Measurements from ENCODE around the gene CCNB1.
"Not testable (repeated sequence)": the region's sequence is repeated elsewhere in the genome, so short reads cannot be mapped to it uniquely, and the experiment has no call there.

Gene CCNB1

DNA sequence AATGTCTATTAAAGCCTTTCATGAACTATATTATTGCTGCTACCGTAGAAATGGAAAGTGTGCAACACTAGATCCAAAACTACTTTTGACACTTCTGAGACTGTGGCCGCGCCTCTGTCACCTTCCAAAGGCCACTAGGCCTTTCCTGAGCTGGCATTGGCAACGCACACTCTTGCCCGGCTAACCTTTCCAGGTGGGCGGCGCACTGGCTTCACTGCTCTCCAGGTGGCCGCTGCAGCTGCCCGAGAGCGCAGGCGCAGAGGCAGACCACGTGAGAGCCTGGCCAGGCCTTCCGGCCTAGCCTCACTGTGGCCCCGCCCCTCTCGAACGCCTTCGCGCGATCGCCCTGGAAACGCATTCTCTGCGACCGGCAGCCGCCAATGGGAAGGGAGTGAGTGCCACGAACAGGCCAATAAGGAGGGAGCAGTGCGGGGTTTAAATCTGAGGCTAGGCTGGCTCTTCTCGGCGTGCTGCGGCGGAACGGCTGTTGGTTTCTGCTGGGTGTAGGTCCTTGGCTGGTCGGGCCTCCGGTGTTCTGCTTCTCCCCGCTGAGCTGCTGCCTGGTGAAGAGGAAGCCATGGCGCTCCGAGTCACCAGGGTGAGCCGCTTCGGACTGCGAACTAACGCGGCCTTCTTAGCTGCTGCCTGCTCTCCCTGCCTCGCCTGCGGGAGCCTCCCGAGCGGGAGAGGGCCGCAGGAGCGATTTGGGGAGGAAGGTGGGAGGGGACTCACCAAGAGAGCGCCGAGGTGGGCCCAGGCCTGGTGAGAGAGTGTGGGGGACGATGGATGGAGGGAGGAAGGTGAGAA is at the start of gene CCNB1:
CCNB1 (plus strand) TSS at position 465 of the 807 bp plus-strand sequence; CDS start at position 578, 113 bp downstream.
- DNase-seq (ENCODE audit: low read depth, low spot score): peak; percentile 91

DNA sequence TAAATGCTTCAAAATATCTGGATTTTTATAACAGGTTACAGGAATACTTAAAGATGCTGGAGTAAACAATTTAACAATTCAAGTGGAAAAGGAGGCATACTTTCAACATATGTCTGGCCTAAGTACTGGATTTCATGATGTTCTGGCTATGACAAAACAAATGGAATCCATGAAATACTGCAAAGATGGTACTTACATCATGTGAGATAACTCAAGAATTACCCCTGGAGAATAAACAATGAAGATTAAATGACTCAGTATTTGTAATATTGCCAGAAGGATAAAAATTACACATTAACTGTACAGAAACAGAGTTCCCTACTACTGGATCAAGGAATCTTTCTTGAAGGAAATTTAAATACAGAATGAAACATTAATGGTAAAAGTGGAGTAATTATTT is 37.5 kb upstream of the CCNB1 start:
- no peak for DNase-seq (ENCODE audit: low read depth, low spot score)

DNA sequence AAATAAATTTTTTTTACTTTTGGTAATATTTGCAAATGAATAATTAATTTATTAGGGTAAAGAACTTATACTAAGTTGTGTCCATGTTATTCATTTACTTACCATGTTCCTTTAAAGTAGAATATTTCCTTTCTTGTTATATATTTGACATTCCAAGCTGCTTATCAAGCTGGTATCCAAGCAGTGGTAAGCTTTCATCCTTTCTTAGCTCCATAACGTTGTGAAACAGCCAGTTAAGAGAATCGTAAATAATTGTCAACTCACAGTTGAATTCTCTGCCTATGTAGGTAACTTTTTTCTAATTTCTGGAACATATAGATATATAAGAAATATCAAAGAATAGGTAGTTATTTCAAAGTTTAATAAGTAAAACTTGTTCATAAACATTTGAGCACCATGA is 36.7 kb upstream of the CCNB1 start:
- DNase-seq (ENCODE audit: low read depth, low spot score): no peak

DNA sequence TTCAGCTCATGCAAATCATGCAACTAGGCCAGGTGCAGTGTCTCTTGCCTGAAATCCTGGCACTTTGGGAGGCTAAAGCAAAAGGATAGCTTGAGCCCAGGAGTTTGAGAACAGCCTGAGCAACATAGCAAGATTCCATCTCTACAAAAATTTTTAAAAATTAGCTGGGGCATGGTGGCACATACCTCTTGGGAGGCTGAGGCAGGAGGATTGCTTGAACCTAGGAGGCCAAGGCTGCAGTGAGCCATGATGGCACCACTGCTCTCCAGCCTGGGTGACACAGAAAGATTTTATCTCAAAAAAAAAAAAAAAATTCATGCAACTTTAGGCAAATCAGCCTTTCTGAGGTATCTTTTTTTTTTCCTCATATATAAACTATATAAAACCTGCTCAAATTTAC is 35.6 kb upstream of the CCNB1 start:
- no peak for DNase-seq (ENCODE audit: low read depth, low spot score)

DNA sequence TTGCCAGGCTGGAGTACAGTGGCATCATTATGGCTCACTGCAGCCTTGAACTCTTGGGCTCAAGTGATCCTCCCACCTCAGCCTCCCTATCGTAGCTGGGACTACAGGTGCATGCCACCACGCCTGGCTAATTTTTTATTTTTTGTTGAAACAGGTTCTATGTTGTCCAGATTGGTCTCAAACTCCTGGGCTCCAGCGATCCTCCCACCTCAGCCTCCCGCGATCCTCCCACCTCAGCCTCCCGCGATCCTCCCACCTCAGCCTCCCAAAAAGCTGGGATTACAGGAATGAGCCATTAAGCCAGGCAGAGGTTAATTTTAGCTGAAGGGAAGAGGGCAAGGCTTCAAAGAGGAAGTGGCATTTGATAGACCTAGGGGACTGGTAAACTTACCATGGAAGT is 32.8 kb upstream of the CCNB1 start:
- no peak for DNase-seq (ENCODE audit: low read depth, low spot score)

DNA sequence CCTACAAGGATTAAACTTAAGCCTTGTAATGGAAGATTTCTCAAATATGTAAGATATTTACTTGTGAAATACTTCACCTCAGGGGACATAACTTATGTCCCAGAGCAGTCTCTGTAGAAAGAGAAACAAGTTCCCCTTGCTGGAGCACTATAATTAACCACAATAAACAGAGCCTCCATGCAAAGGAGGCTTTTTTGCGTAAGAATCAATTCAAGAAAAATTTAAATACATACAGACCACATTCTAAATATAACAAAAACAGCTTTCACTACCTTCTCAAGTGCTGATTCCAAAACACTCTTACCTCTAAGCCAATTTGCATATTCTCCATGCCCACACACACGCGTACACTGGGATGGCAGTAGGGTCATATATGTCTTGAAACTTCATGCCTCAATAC is 30.7 kb upstream of the CCNB1 start:
- DNase-seq (ENCODE audit: low read depth, low spot score): no peak

DNA sequence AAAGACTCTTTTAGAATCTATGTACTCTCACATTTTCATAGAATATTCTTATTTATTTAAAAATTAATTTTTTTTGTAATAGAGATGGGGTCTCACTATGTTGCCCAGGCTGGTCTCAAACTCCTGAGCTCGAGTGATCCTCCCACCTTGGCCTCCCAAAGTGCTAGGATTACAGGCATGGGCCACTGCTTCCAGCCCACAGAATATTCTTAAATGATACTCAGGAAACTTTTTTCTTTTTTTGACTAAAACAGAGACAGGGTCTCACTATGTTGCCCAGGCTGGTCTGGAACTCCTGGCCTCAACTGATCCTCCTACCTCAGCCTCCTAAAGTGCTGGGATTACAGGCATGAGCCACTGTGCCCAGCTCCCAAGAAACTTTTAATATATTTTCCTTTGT is 29.7 kb upstream of the CCNB1 start:
- DNase-seq (ENCODE audit: low read depth, low spot score): not testable (repeated sequence)

DNA sequence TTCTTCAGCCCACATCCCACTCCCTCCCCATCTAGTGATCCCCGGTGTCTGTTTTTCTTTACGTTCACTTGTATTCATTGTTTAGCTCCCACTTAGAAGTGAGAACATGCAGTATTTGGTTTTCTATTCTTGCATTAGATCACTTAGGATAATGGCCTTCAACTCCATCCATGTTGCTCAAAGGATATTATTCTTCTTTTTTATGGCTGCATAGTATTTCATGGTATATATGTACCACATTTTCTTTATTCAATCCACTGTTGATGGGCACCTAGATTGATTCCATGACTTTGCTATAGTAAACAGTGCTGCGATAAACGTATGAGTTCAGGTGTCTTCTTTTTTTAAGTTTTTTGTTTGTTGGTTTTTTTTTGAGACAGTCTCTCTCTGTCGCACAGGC is 29.1 kb upstream of the CCNB1 start:
- no peak for DNase-seq (ENCODE audit: low read depth, low spot score)

DNA sequence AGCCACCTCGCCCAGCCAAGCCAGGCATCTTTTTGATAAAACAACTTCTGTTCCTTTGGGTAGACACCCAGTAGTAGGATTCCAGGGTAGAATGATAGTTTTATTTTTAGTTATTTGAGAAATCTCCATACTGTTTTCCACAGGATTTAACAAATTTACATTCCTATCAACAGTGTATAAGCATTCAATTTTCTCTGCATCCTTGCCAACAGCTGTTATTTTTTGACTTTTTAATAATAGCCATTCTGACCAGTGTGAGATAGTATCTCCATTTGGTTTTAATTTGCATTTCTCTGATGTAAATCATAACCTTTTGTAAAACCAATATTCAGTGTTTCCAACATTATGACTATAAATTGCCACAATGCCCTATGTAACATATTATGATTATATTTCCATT is 28.2 kb upstream of the CCNB1 start:
- no peak for DNase-seq (ENCODE audit: low read depth, low spot score)

DNA sequence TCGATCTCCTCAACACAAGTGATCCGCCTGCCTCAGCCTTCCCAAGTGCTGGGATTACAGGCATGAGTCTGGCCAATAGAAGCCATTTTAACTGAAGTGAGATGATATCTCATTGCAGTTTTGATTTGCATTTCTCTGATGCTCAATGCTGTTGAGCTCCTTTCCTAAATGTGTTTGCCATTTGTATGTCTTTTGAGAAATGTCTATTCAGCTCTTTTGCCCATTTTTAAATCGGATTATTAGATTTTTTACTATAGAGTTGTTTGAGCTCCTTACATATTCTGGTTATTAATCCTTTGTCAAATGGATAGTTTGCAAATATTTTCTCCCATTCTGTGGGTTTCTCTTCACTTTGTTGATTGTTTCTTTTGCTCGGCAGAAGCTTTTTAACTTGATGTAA is 26.7 kb upstream of the CCNB1 start:
- not testable (repeated sequence) for DNase-seq (ENCODE audit: low read depth, low spot score)

DNA sequence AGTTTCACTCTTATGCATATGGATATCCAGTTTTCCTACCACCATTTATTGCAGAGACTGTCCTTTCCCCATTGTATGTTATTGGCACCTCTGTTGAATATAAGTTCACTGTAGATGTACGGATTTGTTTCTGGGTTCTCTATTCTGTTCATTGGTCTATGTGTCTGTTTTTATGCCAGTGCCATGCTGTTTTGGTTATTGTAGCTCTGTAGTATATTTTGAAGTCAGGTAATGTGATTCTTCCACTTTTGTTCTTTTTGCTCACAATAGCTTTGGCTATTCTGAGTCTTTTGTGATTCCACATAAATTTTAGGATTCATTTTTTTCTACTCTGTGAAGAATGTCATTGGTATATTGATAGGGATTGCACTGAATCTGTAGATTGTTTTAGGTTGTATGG is 26.1 kb upstream of the CCNB1 start:
- no peak for DNase-seq (ENCODE audit: low read depth, low spot score)

DNA sequence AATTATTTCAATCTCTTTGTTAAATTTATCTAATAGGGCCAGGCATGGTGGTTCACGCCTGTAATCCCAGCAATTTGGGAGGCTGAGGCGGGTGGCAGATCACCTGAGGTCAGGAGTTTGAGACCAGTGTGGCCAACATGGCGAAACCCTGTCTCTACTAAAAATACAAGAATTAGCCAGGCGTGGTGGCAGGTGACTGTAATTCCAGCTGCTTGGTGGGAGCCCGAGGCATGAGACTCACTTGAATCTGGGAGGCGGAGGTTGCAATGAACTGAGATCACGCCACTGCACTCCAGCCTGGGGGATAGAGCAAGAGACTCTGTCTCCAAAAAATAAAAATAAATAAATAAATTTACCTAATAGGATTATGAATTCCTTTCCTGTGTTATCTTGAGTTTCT is 18.4 kb upstream of the CCNB1 start:
- DNase-seq (ENCODE audit: low read depth, low spot score): not testable (repeated sequence)

DNA sequence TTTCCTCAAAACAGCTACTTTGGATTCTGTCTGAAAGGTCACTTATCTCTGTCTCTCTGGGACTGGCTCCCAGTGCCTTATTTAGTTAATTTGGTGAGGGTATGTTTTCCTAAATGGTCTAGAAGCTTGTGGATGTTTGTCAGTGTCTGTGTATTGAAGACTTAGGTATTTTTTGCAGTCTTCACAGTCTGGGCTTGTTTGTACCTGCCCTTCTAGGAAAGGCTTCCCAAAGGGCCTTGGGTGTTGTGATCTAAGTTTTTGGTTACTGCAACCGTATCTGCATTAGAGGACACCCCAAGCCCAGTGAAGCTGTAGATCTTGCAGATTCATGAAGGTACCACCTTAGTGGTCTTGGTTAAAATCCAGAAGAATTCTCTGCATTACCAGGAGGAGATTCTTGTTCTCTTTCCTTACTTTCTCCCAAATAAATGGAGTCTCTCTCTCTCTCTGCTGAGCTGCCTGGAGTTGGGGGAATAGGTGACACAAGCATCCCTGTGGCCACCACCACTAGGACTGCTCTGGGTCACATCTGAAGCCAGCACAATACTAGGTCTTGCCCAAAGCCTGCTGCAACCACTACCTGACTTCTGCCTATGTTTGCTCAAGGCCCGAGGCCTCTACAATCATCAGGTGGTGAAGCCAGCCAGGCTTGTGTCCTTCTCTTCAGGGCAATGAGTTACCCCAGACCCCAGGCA is 17.8 kb upstream of the CCNB1 start:
- DNase-seq (ENCODE audit: low read depth, low spot score): no peak

DNA sequence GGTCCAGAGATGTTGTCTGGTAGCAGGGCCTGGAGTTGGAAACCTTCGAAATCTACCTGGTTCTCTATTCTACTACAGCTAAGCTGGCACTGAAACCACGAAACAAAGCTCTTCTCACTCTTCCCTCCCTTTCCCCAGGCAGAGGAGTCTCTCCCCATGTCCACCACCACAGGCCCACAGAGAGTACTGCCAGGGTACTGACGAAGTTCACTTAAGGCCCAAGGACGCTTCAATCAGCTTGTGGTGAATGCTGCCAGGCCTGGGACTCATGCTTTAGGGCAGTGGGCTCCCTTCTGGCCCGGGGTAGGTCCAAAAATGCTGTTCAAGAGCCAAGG is 17.3 kb upstream of the CCNB1 start:
- no peak for DNase-seq (ENCODE audit: low read depth, low spot score)

DNA sequence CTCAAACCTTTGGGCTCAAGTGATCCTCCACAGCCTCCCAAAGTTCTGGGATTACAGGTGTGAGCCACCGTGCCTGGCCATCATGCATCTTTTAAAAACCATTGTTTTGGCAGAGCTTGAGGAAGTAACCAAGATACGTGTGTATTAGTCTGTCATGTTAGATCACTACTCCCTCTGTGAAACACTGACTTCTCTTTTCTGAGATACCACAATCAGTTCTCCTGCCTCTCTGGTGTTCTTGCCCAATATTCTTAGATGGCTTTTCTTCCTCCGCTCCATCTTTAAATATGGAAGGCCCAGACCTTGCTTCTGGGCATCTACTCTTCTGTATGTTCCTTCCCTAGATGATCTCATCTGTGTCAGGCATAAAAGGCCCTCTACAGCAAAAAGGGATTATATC is 14.2 kb upstream of the CCNB1 start:
- DNase-seq (ENCODE audit: low read depth, low spot score): no peak

DNA sequence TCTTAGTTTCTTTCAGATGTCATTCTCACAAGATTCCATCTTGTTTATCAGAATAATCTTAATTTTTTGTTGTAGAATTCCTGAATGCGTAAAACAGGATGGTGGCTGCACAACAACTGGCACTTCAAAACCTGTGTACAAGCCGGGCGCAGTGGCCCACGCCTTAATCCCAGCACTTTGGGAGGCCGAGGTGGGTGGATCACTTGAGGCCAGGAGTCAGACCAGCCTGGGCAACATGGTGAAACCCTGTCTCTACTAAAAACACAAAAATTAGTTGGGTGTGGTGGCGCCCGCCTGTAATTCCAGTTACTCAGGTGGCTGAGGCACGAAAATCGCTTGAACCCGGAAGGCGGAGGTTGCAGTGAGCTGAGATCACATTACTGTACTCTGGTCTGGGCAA is 10.5 kb upstream of the CCNB1 start:
- no peak for DNase-seq (ENCODE audit: low read depth, low spot score)

DNA sequence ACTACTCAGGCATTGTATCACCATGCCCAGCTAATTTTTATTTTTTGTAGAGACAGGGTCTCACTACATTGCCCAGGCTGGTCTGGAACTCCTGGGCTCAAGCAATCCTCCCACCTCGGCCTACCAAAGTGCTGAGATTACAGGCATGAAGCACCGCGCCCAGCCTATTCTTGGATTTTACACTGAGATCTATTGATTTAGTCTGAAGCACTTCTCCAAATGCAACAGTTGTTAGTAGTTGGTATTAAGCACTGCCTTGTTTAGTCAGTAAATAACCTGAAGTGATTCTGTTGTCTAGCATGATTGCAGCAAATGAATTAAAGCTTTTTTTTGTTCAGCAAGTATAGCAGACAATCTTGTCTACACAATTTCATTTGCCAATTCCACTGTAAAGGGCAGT is 8.9 kb upstream of the CCNB1 start:
- DNase-seq (ENCODE audit: low read depth, low spot score): no peak

DNA sequence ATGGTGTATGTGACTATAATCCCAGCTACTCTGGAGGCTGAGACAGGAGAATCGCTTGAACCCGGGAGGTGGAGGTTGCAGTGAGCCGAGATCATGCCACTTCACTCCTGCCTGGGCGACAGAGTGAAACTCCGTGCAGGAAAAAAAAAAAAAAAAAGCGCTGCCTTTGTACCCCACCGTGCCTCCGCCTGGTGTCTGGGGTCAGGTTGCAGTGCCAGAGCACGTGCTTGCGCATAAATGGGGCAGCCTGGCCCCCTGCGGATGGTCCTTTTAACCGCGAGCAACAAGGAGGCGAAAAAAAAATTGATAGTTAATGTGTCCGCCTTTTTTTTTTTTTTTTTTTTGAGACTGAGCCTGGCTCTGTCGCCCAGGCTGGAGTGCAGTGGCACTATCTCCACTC is 6.3 kb upstream of the CCNB1 start:
- DNase-seq (ENCODE audit: low read depth, low spot score): no peak

DNA sequence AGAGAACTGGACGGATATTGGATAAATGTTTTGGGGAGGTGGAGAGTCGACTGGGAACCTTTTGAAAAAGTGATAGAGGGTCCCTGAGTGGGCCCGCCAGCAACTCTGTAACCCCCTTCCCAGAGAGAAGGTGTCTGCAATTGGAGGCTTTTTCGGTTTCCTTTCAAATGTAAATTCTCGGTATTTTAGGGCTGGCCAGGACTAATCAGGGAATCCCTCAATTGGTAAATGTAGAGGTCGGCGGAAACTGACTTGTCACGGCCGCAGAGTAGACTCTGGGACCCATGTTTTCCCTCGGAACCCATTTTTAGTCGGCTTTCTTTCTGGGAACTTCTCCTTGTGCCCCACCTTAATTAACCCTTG is 524 bp downstream of the CCNB1 start:
- no peak for DNase-seq (ENCODE audit: low read depth, low spot score)

DNA sequence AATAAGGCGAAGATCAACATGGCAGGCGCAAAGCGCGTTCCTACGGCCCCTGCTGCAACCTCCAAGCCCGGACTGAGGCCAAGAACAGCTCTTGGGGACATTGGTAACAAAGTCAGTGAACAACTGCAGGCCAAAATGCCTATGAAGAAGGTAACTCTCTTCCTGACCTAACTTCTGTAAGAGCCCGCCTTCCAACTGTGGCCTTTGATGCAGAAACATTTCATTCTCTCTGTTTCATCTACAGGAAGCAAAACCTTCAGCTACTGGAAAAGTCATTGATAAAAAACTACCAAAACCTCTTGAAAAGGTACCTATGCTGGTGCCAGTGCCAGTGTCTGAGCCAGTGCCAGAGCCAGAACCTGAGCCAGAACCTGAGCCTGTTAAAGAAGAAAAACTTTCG is 979 bp downstream of the CCNB1 start:
- no peak for DNase-seq (ENCODE audit: low read depth, low spot score)

DNA sequence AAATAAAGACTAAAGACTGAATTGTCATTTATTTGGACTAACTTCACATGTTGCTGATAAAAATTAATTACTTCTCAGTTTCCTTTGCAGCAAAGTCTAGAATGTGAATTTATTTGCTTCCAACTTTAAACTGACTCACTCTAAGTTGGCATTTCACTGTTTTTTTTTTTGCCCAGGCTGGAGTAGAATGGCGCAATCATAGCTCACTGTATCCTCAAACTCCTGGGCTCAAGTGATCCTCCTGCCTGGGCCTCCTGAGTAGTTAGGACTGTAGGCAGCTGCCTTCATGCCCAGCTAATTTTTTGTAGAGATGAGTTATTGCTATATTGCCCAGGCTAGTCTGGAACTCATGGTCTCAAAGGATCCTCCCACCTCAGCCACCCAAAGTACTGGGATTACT is 3.5 kb downstream of the CCNB1 start:
- no peak for DNase-seq (ENCODE audit: low read depth, low spot score)

DNA sequence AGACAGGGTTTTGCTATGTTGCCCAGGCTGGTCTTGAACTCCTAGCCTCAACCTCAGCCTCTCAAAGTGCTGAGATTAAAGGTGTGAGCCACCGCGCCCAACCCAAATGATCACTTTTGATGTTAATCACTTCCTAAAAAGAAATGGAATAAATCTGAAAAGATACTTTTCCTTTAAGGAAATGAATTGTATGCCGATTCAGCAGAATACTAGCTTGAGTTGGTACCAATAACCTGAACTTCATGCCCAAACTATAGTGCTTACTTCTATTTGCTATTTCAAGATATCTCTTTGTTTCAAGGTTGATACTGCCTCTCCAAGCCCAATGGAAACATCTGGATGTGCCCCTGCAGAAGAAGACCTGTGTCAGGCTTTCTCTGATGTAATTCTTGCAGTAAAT is 4.0 kb downstream of the CCNB1 start:
- DNase-seq (ENCODE audit: low read depth, low spot score): no peak

DNA sequence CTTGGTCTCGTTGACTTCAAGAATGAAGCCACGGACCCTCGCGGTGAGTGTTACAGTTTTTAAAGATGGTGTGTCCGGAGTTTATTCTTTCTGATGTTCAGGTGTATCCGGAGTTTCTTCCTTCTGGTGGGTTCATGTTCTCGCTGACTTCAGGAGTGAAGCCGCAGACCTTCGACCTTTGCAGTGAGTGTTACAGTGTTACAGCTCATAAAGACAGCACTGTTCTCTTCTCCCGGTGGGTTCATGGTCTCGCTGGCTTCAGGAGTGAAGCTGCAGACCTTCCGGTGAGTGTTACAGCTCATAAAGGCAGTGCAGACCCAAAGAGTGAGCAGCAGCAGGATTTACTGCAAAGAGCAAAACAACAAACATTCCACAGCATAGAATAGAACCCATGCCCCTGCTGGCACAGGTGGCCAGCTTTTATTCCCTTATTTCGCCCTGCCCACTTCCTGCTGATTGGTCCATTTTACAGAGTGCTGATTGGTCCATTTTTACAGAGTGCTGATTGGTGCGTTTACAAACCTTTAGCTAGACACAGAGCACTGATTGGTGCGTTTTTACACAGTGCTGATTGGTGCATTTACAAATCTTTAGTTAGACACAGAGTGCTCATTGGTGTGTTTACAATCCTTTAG is 14.8 kb downstream of the CCNB1 start:
- DNase-seq (ENCODE audit: low read depth, low spot score): not testable (repeated sequence)

Measured in iPS DF 19.7 (cell line).